IMR-90 (cell line): ENCODE measurements around the gene KATNAL2.
"Not testable (repeated sequence)": the region's sequence is repeated elsewhere in the genome, so short reads cannot be mapped to it uniquely, and the experiment has no call there.

Source experiments
- BHLHE40 ChIP-seq: fragments of 150-350 bp; IDR thresholded peaks from 2 replicates; pipeline ENCODE4 v1.6.1; 2016; ENCODE audit warnings: mild to moderate bottlenecking, low read depth, low read length
- CEBPB ChIP-seq: IDR thresholded peaks from 2 replicates; pipeline ENCODE4 v1.6.1; 2012; ENCODE audit warnings: low read depth, low read length, improper control_type of control experiment
- FOS ChIP-seq: fragments of 150-350 bp; IDR thresholded peaks from 2 replicates; pipeline ENCODE4 v1.6.1; 2016; ENCODE audit warnings: low read depth, low read length
- MAFK ChIP-seq: IDR thresholded peaks from 2 replicates; pipeline ENCODE4 v1.6.1; 2012; ENCODE audit warnings: low read depth, low read length, improper control_type of control experiment
- MAZ ChIP-seq: IDR thresholded peaks from 2 replicates; pipeline ENCODE4 v1.6.1; 2012; ENCODE audit warnings: low read depth, mild to moderate bottlenecking, low read length, improper control_type of control experiment, moderate library complexity, borderline replicate concordance
- NFE2L2 ChIP-seq: fragments of 150-350 bp; IDR thresholded peaks from 2 replicates; pipeline ENCODE4 v1.6.1; 2016; ENCODE audit warnings: low read depth, mild to moderate bottlenecking, low read length
- POLR2A ChIP-seq: IDR thresholded peaks from 2 replicates; pipeline ENCODE4 v1.6.1; 2012; ENCODE audit warnings: mild to moderate bottlenecking, low read depth, low read length
- RAD21 ChIP-seq: IDR thresholded peaks from 2 replicates; pipeline ENCODE4 v1.6.1; 2012; ENCODE audit warnings: low read length, improper control_type of control experiment
- RCOR1 ChIP-seq: IDR thresholded peaks from 2 replicates; pipeline ENCODE4 v1.6.1; 2012; ENCODE audit warnings: mild to moderate bottlenecking, low read length, improper control_type of control experiment; ENCODE audit not compliant: insufficient replicate concordance
- RFX5 ChIP-seq: IDR thresholded peaks from 2 replicates; pipeline ENCODE4 v1.8.0; 2012; ENCODE audit warnings: low read depth, mild to moderate bottlenecking, low read length, moderate library complexity
- SMC3 ChIP-seq: fragments of 150-350 bp; IDR thresholded peaks from 2 replicates; pipeline ENCODE4 v1.6.1; 2016; ENCODE audit warnings: low read depth, mild to moderate bottlenecking, antibody characterized with exemption, low read length, moderate library complexity
- TF ChIP-seq, protein P1 (sequence below): conservative IDR thresholded peaks from 2 replicates; pipeline ENCODE4 v1.5.1; 2012; ENCODE audit warnings: mild to moderate bottlenecking, low read depth, low read length, improper control_type of control experiment
- TF ChIP-seq, protein P2 (sequence below): fragments of 150-350 bp; IDR thresholded peaks from 2 replicates; pipeline ENCODE4 v1.6.1; 2017; ENCODE audit warnings: mild to moderate bottlenecking, antibody characterized with exemption, low read length, low read depth
- TF ChIP-seq, protein P3 (sequence below): fragments of 150-350 bp; IDR thresholded peaks from 2 replicates; pipeline ENCODE4 v1.6.1; 2016; ENCODE audit warnings: low read depth, mild to moderate bottlenecking, low read length, moderate library complexity, borderline replicate concordance

DNA sequence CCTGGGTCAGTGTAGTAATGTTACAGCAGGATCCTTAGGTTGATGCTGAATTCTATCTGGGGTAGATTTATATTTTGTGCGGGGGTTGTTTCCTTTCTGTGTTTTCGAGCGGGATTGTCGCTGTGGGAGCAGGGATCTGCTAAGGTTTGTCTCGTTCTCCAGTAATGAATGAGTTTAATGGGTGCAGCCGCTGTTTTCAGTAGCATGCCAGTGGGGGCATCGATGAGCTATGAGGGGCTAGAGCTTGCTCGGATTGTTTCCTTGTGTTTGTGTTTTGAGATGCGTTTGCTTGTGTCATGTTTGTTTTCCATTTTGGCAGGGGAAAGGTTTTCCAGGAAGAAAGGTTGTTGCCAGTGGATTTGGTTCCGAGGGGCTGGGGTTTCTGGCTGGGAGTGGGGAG lies 48.9 kb downstream of the KATNAL2 start:
- TF ChIP-seq, protein P1, sequence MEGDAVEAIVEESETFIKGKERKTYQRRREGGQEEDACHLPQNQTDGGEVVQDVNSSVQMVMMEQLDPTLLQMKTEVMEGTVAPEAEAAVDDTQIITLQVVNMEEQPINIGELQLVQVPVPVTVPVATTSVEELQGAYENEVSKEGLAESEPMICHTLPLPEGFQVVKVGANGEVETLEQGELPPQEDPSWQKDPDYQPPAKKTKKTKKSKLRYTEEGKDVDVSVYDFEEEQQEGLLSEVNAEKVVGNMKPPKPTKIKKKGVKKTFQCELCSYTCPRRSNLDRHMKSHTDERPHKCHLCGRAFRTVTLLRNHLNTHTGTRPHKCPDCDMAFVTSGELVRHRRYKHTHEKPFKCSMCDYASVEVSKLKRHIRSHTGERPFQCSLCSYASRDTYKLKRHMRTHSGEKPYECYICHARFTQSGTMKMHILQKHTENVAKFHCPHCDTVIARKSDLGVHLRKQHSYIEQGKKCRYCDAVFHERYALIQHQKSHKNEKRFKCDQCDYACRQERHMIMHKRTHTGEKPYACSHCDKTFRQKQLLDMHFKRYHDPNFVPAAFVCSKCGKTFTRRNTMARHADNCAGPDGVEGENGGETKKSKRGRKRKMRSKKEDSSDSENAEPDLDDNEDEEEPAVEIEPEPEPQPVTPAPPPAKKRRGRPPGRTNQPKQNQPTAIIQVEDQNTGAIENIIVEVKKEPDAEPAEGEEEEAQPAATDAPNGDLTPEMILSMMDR: not testable (repeated sequence)
- not testable (repeated sequence) for TF ChIP-seq POLR2A, NFE2L2, RCOR1, MAZ, RAD21, MAFK, RFX5, FOS, CEBPB, BHLHE40, SMC3
- TF ChIP-seq, protein P2, sequence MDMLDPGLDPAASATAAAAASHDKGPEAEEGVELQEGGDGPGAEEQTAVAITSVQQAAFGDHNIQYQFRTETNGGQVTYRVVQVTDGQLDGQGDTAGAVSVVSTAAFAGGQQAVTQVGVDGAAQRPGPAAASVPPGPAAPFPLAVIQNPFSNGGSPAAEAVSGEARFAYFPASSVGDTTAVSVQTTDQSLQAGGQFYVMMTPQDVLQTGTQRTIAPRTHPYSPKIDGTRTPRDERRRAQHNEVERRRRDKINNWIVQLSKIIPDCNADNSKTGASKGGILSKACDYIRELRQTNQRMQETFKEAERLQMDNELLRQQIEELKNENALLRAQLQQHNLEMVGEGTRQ: not testable (repeated sequence)
- TF ChIP-seq, protein P3, sequence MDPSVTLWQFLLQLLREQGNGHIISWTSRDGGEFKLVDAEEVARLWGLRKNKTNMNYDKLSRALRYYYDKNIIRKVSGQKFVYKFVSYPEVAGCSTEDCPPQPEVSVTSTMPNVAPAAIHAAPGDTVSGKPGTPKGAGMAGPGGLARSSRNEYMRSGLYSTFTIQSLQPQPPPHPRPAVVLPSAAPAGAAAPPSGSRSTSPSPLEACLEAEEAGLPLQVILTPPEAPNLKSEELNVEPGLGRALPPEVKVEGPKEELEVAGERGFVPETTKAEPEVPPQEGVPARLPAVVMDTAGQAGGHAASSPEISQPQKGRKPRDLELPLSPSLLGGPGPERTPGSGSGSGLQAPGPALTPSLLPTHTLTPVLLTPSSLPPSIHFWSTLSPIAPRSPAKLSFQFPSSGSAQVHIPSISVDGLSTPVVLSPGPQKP: not testable (repeated sequence)
